Immature natural killer cell (primary cell): ENCODE results near the gene C14orf132. TPM values are rescaled to one million over a fixed set of nuclear protein-coding genes. Genes with fewer than 3 reads are reported as not detected.

Experiments
- DNase-seq, 3 donors: peaks; one replicate each; pipeline ENCODE4 v3.0.0; 2022; ENCODE audit warnings: mixed read lengths in 1 of 3
- H3K27ac Mint-ChIP-seq, 6 donors: one replicate each; pipeline ENCODE4 v1.8.0; 2020; ENCODE audit warnings: mixed read lengths in 6 of 6, mild to moderate bottlenecking in 5 of 6, inconsistent platforms in 4 of 6, moderate library complexity in 3 of 6
- H3K27me3 Mint-ChIP-seq, 3 donors: one replicate each; pipeline ENCODE4 v1.8.0; 2020 to 2021; ENCODE audit warnings: low read depth in 3 of 3, mild to moderate bottlenecking in 3 of 3, mixed read lengths in 3 of 3, moderate library complexity in 3 of 3, inconsistent platforms in 1 of 3
- H3K36me3 Mint-ChIP-seq, 3 donors: one replicate each; pipeline ENCODE4 v1.8.0; 2020; ENCODE audit warnings: mixed read lengths in 3 of 3, inconsistent platforms in 2 of 3, mild to moderate bottlenecking in 2 of 3
- H3K4me1 Mint-ChIP-seq, 2 donors: one replicate each; pipeline ENCODE4 v1.8.0; 2020; ENCODE audit warnings: inconsistent platforms in 2 of 2, mild to moderate bottlenecking in 2 of 2, mixed read lengths in 2 of 2, moderate library complexity in 1 of 2
- H3K4me3 Mint-ChIP-seq, 5 donors: one replicate each; pipeline ENCODE4 v1.8.0; 2020; ENCODE audit warnings: mild to moderate bottlenecking in 5 of 5, mixed read lengths in 5 of 5, inconsistent platforms in 3 of 5, moderate library complexity in 3 of 5
- H3K9me3 Mint-ChIP-seq, 6 donors: one replicate each; pipeline ENCODE4 v1.8.0; 2020; ENCODE audit warnings: mild to moderate bottlenecking in 6 of 6, mixed read lengths in 6 of 6, inconsistent platforms in 4 of 6, moderate library complexity in 3 of 6
- polyA plus RNA-seq, 3 donors: library from polyadenylated mRNA; unstranded; fragments of 300-500 nt; fragmentation: Illumina TruSeq; gene quantifications; one replicate each; pipeline ENCODE4 v1.2.3, GENCODE V29; 2021

Gene C14orf132
- polyA plus RNA-seq, 3 donors from 2014 or later: not detected

DNA sequence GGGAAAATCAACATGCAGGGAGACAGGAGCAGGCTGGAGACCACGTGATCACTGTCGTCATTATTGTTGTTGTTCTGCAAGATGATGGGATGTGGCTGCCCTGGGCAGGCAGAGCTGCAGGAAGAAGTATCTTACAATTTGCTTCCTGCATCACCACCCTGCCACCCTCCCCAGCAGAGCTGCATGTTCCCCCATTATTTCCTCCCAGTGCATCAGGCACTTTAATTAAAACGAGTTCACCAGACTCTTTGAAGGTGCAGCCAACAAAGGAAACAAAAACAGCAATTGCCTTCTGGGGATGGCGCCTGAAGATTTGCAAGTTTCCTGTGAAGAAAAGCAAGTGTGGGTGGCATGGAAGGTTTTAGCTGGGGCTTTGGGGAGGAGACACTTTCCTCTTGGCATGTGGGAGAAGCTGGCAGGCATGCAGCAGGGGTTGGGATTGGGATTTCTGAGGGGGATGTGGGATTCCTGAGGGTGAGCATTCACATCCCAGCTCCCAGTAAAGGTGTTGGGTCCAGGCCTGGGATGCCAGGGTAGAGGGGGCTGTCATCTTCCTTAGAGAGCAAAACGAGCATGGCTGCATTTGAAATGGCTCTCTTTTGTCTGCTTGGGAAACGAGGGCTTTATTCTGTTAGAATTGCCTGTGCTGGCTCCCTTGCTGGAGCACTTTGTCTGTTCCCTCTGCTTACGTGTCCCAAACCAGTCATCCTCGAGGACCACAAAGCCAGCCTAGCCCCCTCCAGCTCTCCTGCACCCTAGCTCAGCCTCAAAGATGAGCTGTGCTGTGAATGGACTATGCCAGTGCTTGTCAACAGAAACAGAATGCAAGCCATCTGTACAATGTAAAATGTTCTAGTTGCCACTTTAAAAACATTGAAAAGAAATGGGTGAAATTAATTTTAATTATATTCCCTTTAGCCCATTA, 11.5 kb upstream of the C14orf132 start:
- no peak overlapping the region for H3K27ac Mint-ChIP-seq
- H3K9me3 Mint-ChIP-seq: no peaks in the 10 kb centered on the region
- no peak overlapping the region for H3K4me3 Mint-ChIP-seq
- peaks cover 0 to 10% (median 7%) of the 10 kb centered on the region in 3 donors for H3K27me3 Mint-ChIP-seq
- no peaks in the 10 kb centered on the region for H3K36me3 Mint-ChIP-seq
- no peaks in the 10 kb centered on the region for H3K4me1 Mint-ChIP-seq
- no peak for DNase-seq

DNA sequence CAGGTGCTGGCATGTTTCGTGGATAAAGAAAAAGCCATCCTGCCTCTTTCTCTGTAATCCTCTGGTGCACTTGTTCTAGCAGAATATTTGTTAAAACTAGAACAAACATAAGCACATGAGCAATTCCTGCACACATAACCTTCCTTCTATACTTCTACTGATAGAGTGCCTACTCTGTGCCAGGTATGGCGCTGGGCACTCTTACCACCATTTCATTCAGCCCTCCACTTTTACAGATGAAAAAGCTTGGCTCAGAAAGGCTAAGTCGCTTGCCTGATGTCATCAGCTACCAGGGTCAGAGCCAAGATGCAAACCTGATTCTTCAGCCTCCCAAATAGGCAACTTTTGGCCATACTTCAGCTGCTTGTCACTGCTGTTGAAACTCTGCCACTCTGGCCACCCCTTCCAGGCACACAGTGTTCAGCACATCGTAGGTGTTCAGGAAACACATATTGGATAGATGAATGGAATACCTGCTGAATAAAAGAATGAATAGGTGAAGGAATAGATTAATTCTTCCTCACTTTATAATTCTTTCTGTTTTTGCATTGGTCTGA, 10.0 kb upstream of the C14orf132 start:
- no peak for DNase-seq
- Mint-ChIP-seq H3K27ac (no peak overlapping the region), H3K9me3 (no peaks in the 10 kb centered on the region), H3K36me3 (no peaks in the 10 kb centered on the region), H3K27me3 (peaks cover 0 to 7% (median 5%) of the 10 kb centered on the region in 3 donors), H3K4me1 (no peaks in the 10 kb centered on the region), H3K4me3 (no peak overlapping the region)

DNA sequence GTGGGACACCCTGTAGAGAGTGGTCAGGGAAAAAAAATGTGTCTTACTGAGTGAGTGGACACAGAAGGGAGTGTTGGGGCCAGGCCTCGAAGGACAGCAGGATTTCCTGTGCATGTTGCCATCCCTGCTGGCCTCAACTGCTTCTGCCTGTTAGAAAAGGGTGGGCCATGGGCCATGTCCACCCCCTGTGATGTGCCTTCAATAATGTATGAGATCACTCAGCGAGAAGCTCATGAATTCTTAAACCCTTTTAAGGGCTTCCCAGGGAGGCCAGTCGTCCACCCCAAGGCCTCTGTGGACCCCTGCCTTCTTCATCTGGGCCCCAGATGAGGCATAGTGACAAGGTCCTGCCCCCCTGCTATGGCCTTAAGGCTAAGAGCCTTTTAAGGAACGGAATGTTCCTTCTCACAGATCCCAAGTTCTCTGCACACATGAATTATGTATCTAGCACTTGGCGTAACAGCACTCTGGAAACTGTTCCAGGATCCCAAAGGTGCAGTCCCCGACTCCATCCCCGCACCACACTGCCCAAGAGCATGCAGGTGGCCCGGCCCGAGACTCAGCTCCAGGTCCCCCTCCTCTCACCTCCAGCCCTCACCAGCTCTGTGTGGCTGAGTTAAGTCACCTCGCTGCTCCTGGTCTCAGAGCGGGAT, 8.9 kb upstream of the C14orf132 start:
- H3K36me3 Mint-ChIP-seq: no peaks in the 10 kb centered on the region
- peaks cover 3 to 5% (median 3%) of the 10 kb centered on the region in 3 donors for H3K27me3 Mint-ChIP-seq
- H3K9me3 Mint-ChIP-seq: no peaks in the 10 kb centered on the region
- no peaks in the 10 kb centered on the region for H3K4me1 Mint-ChIP-seq
- no peak overlapping the region for H3K4me3 Mint-ChIP-seq
- no peak for DNase-seq
- H3K27ac Mint-ChIP-seq: no peak overlapping the region

DNA sequence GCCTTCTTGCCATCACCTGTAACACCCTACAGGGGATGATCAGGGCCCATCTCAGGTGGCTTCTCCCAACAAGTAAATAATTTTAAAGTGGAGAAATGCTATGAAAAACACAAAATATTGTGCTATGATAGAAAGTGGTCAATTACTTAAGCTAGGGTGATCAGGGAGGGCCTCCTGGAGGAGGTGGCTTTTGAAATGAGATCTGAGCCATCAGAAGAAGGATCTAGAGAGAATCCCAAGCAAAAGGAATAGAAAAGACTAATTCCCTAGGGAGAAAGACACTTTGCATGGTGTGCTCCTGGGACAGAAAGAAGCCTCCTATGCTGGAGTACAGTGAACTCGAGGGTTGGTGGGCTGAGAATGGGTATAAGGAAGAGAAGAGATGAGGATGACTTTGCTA, 7.5 kb upstream of the C14orf132 start:
- Mint-ChIP-seq H3K36me3 (no peaks in the 10 kb centered on the region), H3K27ac (no peak overlapping the region), H3K27me3 (peaks cover 3 to 4% (median 3%) of the 10 kb centered on the region in 3 donors), H3K4me3 (no peak overlapping the region), H3K9me3 (no peaks in the 10 kb centered on the region), H3K4me1 (no peaks in the 10 kb centered on the region)
- no peak for DNase-seq

DNA sequence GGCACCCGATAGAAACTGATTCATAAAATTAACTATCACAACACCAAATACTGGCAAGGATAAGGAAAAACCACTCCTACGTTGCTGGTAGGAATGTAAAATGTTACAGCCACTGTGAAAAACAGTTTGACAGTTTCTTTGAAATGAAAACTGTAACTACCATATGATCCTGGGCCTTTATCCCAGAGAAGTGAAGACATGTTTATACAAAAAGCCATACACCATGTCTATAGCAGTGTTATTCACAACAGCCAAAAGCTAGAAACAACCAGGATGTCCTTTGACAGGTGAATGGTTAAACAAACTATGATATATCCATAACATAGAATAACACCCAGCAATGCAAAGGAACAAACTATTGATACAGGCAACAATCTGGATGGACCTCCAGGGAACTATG, 3.7 kb upstream of the C14orf132 start:
- H3K4me3 Mint-ChIP-seq: no peak overlapping the region
- H3K36me3 Mint-ChIP-seq: no peaks in the 10 kb centered on the region
- no peak for DNase-seq
- H3K4me1 Mint-ChIP-seq: peaks cover 10 to 12% of the 10 kb centered on the region in 2 donors
- H3K27me3 Mint-ChIP-seq: peaks cover 5 to 14% (median 10%) of the 10 kb centered on the region in 3 donors
- no peak overlapping the region for H3K27ac Mint-ChIP-seq
- no peaks in the 10 kb centered on the region for H3K9me3 Mint-ChIP-seq

DNA sequence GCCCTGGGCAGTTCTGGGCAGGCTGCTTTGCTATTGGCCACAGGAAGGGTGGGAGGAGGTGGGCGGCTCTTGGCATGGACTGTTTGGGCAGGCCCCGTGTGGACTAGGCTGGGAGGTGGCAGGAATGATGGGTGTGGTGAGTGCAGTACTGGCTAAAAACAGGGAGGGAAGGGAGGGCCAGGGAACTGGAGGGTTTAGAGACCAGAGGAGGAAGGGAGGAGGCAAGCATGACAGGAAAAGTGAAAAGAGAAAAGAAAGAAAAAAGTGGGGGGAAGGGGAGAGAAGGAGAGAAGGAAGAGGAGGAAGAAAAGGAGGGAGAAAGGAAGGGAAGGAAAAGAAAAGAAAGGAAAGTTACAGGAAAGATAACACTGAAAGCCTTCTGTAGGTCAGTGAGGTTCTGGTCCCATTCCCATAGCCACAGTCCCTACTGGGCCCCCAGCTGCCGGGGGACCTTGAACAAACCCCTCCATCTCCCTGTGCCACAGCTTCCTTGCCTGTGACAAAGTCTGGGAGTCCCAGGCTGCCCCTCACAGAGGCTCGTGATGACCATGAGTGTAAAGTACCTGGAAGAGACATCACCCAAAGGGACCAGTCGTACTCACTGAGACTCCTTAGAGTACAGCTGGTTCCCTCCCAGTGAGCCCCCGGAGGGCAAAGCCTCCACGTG, 1.1 kb upstream of the C14orf132 start:
- DNase-seq: no peak
- Mint-ChIP-seq H3K4me3 (peak overlapping the region in 3 of 5 donors; percentile 19 to 51 (median 46)), H3K4me1 (peaks cover 14 to 17% of the 10 kb centered on the region in 2 donors), H3K27ac (no peak overlapping the region), H3K9me3 (no peaks in the 10 kb centered on the region), H3K36me3 (peaks cover 0 to 3% (median 0%) of the 10 kb centered on the region in 3 donors), H3K27me3 (peaks cover 11 to 28% (median 15%) of the 10 kb centered on the region in 3 donors)

DNA sequence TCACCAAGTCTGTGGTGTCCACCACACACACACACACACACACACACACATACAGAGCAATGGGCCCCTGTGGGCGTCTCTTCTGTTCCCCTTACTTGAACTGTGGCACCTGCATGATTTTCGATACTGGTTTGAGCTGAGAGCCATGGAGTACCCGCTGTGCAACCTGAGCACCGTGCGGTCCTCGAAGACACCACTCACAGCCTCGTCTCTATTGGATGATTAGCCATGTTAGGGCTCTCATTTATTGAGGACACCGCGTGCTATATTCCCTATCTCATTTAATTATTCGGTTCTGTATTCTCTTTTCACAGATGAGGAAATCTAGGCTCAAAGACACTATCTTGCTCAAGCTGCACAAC, 623 bp upstream of the C14orf132 start:
- Mint-ChIP-seq H3K36me3 (peaks cover 0 to 3% (median 0%) of the 10 kb centered on the region in 3 donors), H3K27ac (no peak overlapping the region), H3K4me3 (peak overlapping the region in 4 of 5 donors; percentile 13 to 55 (median 32)), H3K9me3 (no peaks in the 10 kb centered on the region), H3K27me3 (peaks cover 11 to 28% (median 15%) of the 10 kb centered on the region in 3 donors), H3K4me1 (peaks cover 14 to 17% of the 10 kb centered on the region in 2 donors)
- no peak for DNase-seq

DNA sequence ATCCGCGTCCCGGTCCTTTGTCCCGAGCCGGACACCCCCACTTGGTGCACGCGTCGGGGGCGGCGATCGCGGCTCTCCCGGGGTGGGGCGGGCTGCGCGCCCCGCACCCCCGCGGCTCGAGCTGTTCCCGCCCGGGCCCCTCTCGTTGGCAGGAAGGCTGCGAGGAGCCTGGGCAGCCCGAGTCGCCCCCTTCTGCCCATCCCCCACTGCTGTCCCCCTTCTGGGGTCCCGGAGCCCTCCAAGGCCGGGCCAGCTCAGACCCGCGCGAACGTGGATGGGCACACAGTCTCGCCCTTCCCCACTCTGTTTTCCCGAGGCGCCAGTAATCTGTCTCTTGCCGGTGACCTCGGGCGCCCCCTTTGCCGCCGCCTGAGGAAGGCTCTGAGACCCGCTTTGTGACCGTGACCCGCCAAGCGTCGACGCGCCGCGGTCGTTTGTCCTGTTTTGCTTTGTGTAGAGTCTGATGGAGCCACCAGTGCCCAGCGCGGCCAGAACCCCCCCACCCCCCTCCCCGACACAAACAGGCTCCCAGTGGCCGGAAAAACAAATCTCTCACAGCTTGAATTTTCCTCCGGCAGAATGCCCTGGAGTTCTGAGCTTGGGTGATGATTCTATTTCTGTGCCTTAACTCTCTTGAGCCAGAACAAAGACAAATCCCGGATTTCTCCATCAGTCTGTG, 610 bp downstream of the C14orf132 start:
- peaks cover 0 to 3% (median 0%) of the 10 kb centered on the region in 3 donors for H3K36me3 Mint-ChIP-seq
- peak overlapping the region in 3 of 5 donors; percentile 10 to 55 (median 35) for H3K4me3 Mint-ChIP-seq
- no peaks in the 10 kb centered on the region for H3K9me3 Mint-ChIP-seq
- peaks cover 11 to 28% (median 15%) of the 10 kb centered on the region in 3 donors for H3K27me3 Mint-ChIP-seq
- peaks cover 14 to 17% of the 10 kb centered on the region in 2 donors for H3K4me1 Mint-ChIP-seq
- H3K27ac Mint-ChIP-seq: no peak overlapping the region
- no peak for DNase-seq

DNA sequence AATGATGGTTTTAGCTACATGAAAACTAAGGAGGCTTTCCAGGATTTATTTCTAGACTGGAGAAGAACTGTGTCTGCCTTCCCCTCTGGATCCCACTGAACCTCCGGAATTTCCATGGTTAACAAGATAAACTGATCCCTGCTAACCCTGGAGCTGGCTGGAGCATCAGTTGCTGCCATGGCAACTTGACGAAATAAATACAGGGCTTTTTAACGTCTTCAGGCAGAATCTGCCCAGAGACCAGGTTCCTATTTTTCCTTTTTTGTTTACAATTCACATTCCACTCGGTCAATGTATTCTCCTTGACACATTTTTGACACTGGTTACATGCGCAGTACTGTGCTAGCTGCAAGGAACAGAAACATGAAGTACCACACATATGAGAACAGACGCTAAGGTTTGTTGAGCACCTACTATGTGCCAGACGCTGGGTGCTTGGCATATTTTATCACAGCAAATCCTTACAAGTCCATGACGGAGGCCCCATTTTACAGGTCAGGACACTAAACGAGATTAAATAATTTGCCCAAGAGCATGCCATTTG, 1.7 kb downstream of the C14orf132 start:
- H3K4me1 Mint-ChIP-seq: peaks cover 14 to 17% of the 10 kb centered on the region in 2 donors
- H3K4me3 Mint-ChIP-seq: peak overlapping the region in 2 of 5 donors; percentile 40 to 55
- peaks cover 14 to 29% (median 15%) of the 10 kb centered on the region in 3 donors for H3K27me3 Mint-ChIP-seq
- peaks cover 0 to 3% (median 0%) of the 10 kb centered on the region in 6 donors for H3K9me3 Mint-ChIP-seq
- H3K36me3 Mint-ChIP-seq: peaks cover 0 to 3% (median 0%) of the 10 kb centered on the region in 3 donors
- DNase-seq: no peak
- H3K27ac Mint-ChIP-seq: no peak overlapping the region

DNA sequence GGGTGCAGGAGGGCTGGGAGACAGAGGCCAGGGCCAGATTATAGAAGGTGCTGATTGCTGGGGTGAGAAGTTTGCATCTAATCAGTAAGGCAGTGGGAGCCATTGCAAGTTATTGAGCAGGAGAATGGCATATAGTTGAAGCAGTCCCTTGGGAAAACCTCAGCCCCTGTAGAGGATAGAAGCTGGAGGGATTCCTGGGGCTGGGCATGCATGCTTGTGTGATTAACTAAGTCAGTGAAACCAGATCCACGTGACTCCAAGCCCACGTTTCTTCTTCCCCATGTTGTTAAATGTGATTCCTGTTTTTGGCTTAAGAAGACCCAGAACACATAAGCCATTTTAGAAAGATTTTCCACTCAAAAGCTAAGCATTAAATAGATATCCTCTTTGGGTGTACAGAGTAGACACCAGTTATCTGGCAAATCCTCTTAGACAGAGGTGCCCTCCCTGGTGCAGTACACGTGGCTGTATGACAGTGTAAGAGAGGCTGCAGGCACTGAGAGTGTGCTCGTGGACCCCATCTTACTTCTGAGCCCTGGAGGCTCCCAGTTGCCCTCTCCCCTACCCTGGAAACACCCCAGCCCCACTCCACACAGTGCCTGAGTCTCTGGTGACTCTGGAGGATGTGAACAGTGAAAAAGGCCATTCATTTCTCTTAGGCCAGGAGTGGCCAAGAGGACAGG, 3.2 kb downstream of the C14orf132 start:
- H3K4me3 Mint-ChIP-seq: no peak overlapping the region
- peaks cover 0 to 3% (median 0%) of the 10 kb centered on the region in 6 donors for H3K9me3 Mint-ChIP-seq
- peaks cover 0 to 3% (median 0%) of the 10 kb centered on the region in 3 donors for H3K36me3 Mint-ChIP-seq
- peaks cover 14 to 26% (median 14%) of the 10 kb centered on the region in 3 donors for H3K27me3 Mint-ChIP-seq
- no peak for DNase-seq
- H3K4me1 Mint-ChIP-seq: peaks cover 13 to 14% of the 10 kb centered on the region in 2 donors
- H3K27ac Mint-ChIP-seq: no peak overlapping the region

DNA sequence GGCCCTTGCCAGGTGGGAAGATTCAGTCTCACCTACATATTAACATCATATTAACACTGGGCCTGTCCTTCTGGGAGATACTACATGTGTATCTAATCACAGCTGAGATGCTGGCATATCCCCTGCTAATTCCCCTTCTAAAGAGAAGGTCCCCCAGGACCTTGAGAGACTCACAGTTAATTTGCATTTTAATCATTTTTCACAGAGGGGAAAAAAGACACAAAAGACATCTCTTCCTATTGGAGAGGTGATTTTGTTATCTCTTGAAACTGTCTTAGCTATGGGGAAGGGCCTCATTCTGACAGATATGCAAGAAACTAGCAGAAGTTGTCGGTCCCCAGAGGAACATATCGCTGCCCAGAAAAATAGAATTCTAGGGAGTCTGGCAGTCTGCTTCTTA, 7.5 kb downstream of the C14orf132 start:
- no peak for DNase-seq
- Mint-ChIP-seq H3K4me1 (no peaks in the 10 kb centered on the region), H3K36me3 (no peaks in the 10 kb centered on the region), H3K27me3 (peaks cover 4 to 11% (median 6%) of the 10 kb centered on the region in 3 donors), H3K9me3 (peaks cover 0 to 3% (median 0%) of the 10 kb centered on the region in 6 donors), H3K4me3 (no peak overlapping the region), H3K27ac (no peak overlapping the region)

DNA sequence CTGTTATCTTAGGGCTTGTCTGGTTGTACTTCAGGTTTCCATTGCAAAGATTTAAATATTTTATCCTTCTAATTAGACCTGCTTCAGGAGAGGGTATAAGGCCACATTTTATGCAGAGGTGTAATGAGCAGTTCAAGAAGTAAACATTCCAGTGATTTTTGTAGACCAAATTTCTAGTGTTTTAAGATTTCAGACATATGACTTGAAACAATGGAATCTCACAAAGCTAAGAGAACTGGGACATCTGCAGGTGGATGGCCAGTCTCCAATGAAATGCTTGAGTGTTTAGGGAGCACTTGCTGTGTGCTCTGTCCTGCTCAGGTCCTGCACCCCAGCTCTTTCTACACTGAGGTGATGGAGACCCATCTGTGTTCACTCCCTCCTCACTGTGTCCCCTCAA, 7.9 kb downstream of the C14orf132 start:
- Mint-ChIP-seq H3K36me3 (no peaks in the 10 kb centered on the region), H3K4me1 (no peaks in the 10 kb centered on the region), H3K27me3 (peaks cover 3 to 6% (median 4%) of the 10 kb centered on the region in 3 donors), H3K27ac (no peak overlapping the region), H3K4me3 (no peak overlapping the region), H3K9me3 (peaks cover 0 to 3% (median 0%) of the 10 kb centered on the region in 6 donors)
- no peak for DNase-seq
